ENCODE measurements around the gene JAKMIP2. TPM values are rescaled to one million over a fixed set of nuclear protein-coding genes. Genes with fewer than 3 reads are reported as not detected.
"Not testable (repeated sequence)": the region's sequence is repeated elsewhere in the genome, so short reads cannot be mapped to it uniquely, and the experiment has no call there.

JAKMIP2 gene
- total and polyA plus RNA-seq, 4 donors = 0.93 to 3.8 (median 2.1) TPM

DNA sequence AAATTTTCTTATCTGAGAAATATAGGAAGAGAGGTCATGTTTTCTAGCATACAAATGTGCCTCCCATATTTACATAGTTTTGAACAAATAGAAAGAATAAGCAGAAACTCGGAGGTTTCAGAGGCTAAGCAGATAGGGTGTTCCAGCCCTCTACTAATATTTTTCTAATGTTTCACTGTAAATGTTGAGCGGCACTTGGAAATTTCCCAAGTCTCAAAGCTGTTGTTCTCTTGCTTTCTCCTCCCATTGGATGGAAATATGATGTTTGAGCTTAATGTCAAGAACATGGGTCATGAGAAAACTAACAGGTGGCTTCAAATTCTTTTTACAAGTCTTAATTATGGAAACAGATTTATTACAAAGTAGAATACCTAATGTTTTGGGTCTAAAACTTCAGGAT lies 43.8 kb upstream of the JAKMIP2 start:
- WGBS, 2 donors = 59 to 75% methylated on average over 2 of the region's 2 CpGs
- ATAC-seq (ENCODE audit: insufficient read depth, low FRiP score) = no peak
- Histone ChIP-seq H3K9me3 (ENCODE audit: control insufficient read depth in 4 of 4, insufficient read depth in 3 of 4, low read length in 3 of 4) (no peaks in the 10 kb centered on the region), H3K9ac (ENCODE audit: insufficient read depth in 1 of 2, low read length in 2 of 2) (no peak overlapping the region), H3K27ac (ENCODE audit: low read depth in 1 of 2, low read length in 1 of 2) (no peak overlapping the region), H3K27me3 (ENCODE audit: control insufficient read depth in 3 of 3, insufficient read depth in 3 of 3, low read length in 2 of 3) (no peaks in the 10 kb centered on the region), H3K4me1 (ENCODE audit: control insufficient read depth in 5 of 5, insufficient read depth in 5 of 5, low read length in 5 of 5) (peaks cover 0 to 18% (median 11%) of the 10 kb centered on the region in 5 donors), H3K36me3 (ENCODE audit: control insufficient read depth in 4 of 4, insufficient read depth in 4 of 4, low read length in 4 of 4) (no peaks in the 10 kb centered on the region), H3K4me3 (no peak overlapping the region)
- DNase-seq = peak in 2 of 3 donors; percentile 53 to 63
- TF ChIP-seq, protein P1, sequence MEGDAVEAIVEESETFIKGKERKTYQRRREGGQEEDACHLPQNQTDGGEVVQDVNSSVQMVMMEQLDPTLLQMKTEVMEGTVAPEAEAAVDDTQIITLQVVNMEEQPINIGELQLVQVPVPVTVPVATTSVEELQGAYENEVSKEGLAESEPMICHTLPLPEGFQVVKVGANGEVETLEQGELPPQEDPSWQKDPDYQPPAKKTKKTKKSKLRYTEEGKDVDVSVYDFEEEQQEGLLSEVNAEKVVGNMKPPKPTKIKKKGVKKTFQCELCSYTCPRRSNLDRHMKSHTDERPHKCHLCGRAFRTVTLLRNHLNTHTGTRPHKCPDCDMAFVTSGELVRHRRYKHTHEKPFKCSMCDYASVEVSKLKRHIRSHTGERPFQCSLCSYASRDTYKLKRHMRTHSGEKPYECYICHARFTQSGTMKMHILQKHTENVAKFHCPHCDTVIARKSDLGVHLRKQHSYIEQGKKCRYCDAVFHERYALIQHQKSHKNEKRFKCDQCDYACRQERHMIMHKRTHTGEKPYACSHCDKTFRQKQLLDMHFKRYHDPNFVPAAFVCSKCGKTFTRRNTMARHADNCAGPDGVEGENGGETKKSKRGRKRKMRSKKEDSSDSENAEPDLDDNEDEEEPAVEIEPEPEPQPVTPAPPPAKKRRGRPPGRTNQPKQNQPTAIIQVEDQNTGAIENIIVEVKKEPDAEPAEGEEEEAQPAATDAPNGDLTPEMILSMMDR (IDR thresholded peaks at IDR 0.05; ENCODE audit: control extremely low read depth, extremely low read depth) = no peak

DNA sequence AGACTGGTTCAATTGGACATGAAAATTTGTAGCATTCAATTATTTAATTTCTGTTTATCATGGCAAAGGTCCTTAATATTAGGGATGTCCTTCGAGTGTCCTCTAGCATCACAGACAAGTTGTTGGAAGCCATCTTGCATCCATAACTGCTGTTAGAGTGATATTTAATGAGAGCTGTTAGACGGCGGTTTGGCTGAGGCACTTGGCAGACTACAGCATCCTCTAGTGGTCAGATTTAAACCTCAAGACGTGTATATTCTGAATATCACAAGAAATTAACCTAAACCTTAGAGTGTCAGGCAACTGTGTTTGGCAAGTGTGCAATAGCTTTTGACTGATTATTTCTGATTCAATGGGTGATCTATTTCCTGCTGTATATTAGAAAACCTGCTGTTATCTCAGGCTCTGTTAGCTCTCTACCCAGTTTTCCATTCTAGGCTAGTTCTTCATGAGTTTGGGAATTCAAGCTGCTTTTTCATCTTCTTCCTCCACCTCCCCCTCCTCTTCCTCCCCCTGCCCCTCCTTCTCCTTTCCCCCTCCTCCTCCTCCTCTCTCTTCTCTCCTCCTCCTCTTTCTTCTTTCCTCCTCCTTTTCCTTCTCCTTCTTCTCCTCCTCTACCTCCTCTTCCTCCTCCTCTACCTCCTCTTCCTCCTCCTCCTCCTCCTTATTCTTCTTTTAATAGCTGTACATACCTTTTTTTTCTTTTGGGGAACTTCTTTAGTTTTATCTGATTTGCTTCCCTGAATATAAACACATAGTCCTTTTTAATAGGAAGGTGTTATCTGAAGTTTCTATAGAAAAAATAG lies 40.4 kb upstream of the JAKMIP2 start:
- Histone ChIP-seq H3K9ac (ENCODE audit: insufficient read depth in 1 of 2, low read length in 2 of 2) (no peak overlapping the region), H3K4me1 (ENCODE audit: control insufficient read depth in 5 of 5, insufficient read depth in 5 of 5, low read length in 5 of 5) (peaks cover 0 to 15% (median 0%) of the 10 kb centered on the region in 5 donors), H3K36me3 (ENCODE audit: control insufficient read depth in 4 of 4, insufficient read depth in 4 of 4, low read length in 4 of 4) (no peaks in the 10 kb centered on the region), H3K27me3 (ENCODE audit: control insufficient read depth in 3 of 3, insufficient read depth in 3 of 3, low read length in 2 of 3) (no peaks in the 10 kb centered on the region), H3K9me3 (ENCODE audit: control insufficient read depth in 4 of 4, insufficient read depth in 3 of 4, low read length in 3 of 4) (no peaks in the 10 kb centered on the region), H3K4me3 (no peak overlapping the region), H3K27ac (ENCODE audit: low read depth in 1 of 2, low read length in 1 of 2) (no peak overlapping the region)
- WGBS, 2 donors = 4 to 11% methylated on average over 4 of the region's 4 CpGs
- ATAC-seq (ENCODE audit: insufficient read depth, low FRiP score) = peak; percentile 58
- TF ChIP-seq, protein P1 (IDR thresholded peaks at IDR 0.05; ENCODE audit: control extremely low read depth, extremely low read depth) = peak; percentile 95
- peak; percentile 62 to 91 (median 86) for DNase-seq

DNA sequence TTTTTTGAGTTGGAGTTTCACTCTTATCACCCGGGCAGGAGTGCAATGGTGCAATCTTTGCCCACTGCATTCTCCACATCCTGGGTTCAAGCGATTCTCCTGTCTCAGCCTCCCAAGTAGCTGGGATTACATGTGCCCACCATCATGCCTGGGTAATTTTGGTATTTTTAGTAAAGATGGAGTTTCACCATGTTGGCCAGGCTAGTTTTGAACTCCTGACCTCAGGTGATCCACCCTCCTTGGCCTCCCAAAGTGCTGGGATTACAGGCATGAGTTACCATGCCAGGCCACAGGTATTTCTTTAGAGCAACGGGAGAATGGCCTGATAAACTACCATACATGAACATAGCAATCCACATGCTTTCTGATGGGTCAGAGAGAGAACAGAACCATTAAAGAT lies 39.7 kb upstream of the JAKMIP2 start:
- DNase-seq; H3K27me3 ChIP-seq (ENCODE audit: control insufficient read depth in 3 of 3, insufficient read depth in 3 of 3, low read length in 2 of 3); H3K4me3 ChIP-seq; ATAC-seq (ENCODE audit: insufficient read depth, low FRiP score); H3K9ac ChIP-seq (ENCODE audit: insufficient read depth in 1 of 2, low read length in 2 of 2); H3K9me3 ChIP-seq (ENCODE audit: control insufficient read depth in 4 of 4, insufficient read depth in 3 of 4, low read length in 3 of 4); H3K27ac ChIP-seq (ENCODE audit: low read depth in 1 of 2, low read length in 1 of 2); H3K36me3 ChIP-seq (ENCODE audit: control insufficient read depth in 4 of 4, insufficient read depth in 4 of 4, low read length in 4 of 4): not testable (repeated sequence)
- 88 to 89% methylated on average over 3 of the region's 3 CpGs for WGBS, 2 donors
- peaks cover 0 to 15% (median 0%) of the 10 kb centered on the region in 5 donors for H3K4me1 ChIP-seq (ENCODE audit: control insufficient read depth in 5 of 5, insufficient read depth in 5 of 5, low read length in 5 of 5)

DNA sequence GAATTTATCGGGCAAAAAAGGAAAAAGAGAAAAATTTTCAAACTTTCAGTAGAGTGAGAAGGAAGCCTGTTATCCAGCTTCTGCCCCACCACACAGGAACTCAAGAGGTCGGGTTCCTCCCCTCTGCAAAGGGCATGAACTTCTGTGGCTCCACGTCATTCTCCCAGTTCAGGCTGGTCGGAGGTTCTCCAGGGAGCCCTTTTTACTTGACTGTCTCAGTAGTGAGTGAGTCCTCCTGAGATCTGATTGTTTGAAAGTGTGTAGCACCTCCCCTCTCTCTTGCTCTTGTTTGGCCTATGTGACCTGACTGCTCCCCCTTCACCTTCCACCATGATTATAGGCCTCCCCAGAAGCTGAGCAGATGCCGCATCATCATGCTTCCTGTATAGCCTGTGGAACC lies 39.2 kb upstream of the JAKMIP2 start:
- ATAC-seq (ENCODE audit: insufficient read depth, low FRiP score) = no peak
- H3K9ac ChIP-seq (ENCODE audit: insufficient read depth in 1 of 2, low read length in 2 of 2) = no peak overlapping the region
- no peak overlapping the region for H3K4me3 ChIP-seq
- no peak for DNase-seq
- TF ChIP-seq, protein P1 (IDR thresholded peaks at IDR 0.05; ENCODE audit: control extremely low read depth, extremely low read depth) = no peak
- H3K27ac ChIP-seq (ENCODE audit: low read depth in 1 of 2, low read length in 1 of 2) = no peak overlapping the region
- 83 to 93% methylated on average over 5 of the region's 5 CpGs for WGBS, 2 donors
- H3K27me3 ChIP-seq (ENCODE audit: control insufficient read depth in 3 of 3, insufficient read depth in 3 of 3, low read length in 2 of 3) = no peaks in the 10 kb centered on the region
- no peaks in the 10 kb centered on the region for H3K36me3 ChIP-seq (ENCODE audit: control insufficient read depth in 4 of 4, insufficient read depth in 4 of 4, low read length in 4 of 4)
- peaks cover 0 to 15% (median 0%) of the 10 kb centered on the region in 5 donors for H3K4me1 ChIP-seq (ENCODE audit: control insufficient read depth in 5 of 5, insufficient read depth in 5 of 5, low read length in 5 of 5)
- H3K9me3 ChIP-seq (ENCODE audit: control insufficient read depth in 4 of 4, insufficient read depth in 3 of 4, low read length in 3 of 4) = no peaks in the 10 kb centered on the region

All from lung (tissue), 12 donors.